HG02840 (cell line): ENCODE results near the gene LEFTY2.
"Not testable (repeated sequence)": the region's sequence is repeated elsewhere in the genome, so short reads cannot be mapped to it uniquely, and the experiment has no call there.

Experiments used
- ATAC-seq: cut with Tn5 transposase; IDR thresholded peaks from one replicate; pipeline ENCODE4 v1.9.1; 2021; ENCODE audit warnings: mild to moderate bottlenecking, moderate library complexity, moderate number of reproducible peaks; ENCODE audit not compliant: unreplicated experiment, low FRiP score

Gene LEFTY2

DNA sequence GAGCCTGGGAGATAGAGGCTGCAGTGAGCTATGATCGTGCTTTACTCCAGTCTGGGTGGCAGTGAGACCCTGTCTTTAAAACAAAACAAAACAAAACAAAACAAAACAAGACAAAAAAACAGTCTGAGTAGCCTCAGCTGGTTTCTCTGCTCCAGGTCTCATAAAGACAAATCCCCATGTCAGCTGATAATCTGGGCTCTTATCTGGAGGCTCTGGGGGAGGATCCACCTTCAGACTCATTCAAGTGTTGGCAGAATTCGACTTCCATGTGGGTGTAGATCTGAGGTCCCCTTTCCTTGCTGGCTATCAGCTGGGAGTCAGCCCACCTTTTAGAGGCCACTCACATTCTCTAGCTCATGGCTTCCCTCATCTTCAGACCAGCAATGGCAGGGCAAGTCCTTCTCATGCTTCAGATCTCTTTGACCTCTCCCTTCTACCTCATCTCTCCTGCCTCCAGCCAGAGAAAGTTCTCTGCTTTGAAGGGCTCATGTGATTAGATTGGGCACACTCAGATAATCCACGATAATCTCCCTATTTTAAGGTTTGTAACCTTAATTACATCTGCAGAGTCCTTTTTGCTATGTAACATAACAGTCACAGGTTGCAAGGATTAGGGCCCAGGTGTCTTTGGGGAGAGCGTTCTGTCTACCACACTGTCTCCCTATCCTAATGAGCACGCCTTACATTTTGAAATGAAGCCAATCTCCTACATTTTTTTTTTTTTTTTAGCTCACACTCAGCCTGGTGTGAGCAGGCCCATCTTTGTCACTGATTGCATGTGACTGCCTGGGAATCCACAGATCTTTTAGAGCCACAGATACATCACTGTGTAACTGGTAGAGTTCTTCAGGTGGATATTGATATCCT is 9.5 kb downstream of the LEFTY2 start:
- ATAC-seq = no peak

DNA sequence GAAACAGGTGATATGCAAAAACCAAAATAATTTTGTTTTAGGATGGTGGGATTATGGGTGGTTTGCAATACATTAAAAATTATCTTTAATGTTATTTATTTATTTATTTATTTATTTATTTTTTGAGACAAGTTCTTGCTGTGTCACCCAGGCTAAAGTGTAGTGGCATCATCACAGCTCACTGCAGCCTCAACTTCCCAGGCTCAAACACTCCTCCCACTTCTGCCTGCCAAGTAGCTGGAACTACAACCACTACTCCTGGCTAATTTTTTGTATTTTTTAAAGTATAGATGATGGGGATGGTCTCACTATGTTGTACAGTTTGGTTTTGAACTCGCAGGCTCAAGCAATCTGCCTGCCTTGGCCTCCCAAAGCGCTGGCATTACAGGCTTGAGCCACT is 10.5 kb downstream of the LEFTY2 start:
- no peak for ATAC-seq

DNA sequence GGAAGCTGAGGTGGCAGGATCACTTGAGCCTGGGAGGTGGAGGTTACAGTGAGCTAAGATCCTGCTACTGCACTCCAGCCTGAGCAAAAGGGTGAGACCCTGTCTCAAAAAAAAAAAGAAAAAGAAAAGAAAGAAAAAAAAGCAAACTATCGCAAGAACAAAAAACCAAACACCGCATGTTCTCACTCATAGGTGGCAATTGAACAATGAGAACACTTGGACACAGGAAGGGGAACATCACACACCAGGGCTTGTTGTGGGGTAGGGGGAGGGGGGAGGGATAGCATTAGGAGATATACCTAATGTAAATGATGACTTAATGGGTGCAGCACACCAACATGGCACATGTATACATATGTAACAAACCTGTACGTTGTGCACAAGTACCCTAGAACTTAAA is 11.6 kb downstream of the LEFTY2 start:
- ATAC-seq = not testable (repeated sequence)

DNA sequence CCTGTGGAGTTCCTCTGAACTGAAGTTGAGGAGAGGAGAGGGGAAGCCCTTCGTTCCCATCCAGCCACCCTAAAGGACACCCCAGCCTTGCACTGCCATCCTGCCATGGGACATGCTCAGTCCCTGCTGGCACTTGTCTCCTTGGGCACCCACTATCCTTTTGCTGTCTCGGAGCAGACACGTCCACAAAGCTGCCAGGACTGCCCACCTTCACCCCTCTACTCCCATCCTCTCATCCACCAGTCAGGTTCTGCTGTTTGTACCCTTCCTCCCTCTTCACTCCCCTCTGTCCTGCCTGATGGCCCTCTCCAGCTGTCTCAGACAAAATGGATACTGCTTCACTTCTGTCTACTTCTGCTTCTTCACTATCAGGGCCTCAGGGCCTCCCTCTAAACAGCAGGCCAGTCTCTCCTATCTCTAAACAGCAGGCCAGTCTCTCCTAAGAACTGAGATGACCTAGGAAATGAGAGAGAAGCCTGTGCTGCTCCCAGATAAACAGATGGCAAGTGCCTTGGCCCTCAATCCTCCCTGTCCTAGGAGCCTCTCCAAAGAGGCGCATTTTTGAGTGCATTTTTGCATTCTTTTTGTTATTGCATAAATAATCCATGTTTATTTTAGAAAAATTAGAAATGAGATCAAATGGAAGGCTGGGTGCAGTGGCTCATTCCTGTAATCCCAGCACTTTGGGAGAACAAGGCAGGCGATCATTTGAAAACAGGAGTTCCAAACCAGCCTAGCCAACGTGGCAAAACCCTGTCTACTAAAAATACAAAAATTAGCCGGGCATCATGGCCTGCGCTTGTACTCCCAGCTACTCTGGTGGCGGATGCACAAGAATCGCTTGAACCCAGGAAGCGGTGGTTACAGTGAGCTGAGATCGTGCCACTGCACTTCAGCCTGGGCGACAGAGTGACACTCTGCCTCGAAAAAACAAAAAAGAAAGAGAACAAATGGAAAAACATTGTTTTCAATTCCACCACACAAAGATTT is 12.5 kb downstream of the LEFTY2 start:
- no peak for ATAC-seq

DNA sequence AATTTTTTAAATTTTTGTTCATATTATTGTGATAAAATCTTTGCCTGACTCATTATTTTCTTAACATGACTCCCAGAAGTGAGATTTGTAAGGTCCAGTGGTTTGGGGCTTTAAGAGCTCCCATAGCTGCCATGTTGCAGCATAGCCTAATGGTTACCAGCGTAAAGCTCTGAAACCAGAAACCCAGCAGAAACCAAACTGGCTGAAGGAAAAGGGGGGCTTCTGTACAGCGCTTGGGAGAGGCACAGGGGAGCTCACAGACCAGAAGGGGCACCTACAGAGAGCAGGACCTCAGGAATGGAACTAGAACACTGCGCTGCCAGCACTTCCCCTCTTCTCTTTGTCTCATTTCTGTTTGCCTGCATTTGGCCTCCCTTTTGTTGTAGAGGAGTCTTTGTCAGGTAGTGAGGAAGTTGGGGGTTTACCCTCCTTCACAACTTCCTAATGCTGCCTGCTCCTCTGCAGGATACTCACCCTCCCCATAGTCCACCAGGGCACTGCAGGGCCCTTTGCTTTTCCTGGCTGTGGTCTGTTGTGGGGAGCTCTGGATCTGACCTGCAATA is 14.4 kb downstream of the LEFTY2 start:
- no peak for ATAC-seq

DNA sequence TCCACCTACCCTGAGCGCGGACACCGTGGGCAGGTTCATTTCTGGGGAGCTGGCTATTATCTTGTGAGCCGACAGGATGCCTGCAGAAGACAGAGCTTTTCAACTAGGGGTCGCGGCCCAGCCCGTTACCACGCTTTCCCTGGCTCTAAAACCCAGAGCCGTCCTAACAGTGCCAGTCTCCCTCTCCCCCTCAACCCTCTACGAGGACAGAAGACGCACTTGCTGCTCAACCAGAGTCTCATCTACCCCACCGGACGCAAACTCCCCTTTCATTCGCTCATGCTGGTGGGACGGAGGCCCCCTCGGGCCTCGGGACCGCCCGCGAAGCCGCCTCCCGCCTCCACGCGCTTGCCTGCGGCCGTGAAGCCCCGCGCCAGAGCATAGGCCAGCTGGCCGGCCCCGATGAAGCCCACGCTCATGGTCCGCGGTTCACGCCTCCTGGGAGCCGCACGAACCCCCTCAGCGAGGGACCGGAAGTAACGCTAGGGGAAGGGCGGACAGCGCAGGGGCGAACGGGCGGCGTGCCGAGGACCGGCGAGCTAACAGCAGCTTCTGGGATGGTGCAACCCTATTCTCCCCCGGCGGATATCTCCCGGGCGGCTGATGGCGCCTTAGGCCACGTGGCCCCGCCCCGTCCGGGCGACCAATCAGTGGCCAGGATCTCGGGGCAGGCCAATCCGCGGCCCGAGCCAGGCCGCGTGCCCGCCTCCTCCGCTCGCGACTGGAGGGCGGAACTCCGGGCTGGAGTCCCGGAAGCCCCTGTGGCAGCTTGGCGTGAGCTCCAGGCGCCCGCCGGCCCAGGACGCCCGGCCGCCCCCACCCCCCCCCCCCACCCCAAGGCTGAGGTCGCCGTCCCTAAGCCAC is 17.1 kb downstream of the LEFTY2 start, which contains the start of gene PYCR2:
PYCR2 (minus strand) TSS at position 559 of the 864 bp plus-strand sequence; CDS start at position 419, 140 bp downstream.
- ATAC-seq = peak; percentile 98

DNA sequence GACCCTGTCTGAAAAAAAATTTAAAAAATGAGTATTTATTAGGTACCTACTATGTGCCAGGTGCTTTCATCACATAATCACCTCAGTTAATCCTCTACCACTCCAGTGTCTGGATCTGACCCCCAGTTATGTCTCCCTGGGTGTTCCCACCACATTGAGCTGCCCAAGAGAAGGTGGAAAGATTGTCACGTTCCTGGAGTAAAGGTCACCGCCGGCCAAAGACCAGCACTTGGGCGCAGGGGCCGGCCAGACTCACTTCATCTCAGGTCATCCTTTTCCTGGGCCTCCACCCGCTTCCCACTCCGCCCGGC is 17.7 kb downstream of the LEFTY2 start:
- no peak for ATAC-seq

DNA sequence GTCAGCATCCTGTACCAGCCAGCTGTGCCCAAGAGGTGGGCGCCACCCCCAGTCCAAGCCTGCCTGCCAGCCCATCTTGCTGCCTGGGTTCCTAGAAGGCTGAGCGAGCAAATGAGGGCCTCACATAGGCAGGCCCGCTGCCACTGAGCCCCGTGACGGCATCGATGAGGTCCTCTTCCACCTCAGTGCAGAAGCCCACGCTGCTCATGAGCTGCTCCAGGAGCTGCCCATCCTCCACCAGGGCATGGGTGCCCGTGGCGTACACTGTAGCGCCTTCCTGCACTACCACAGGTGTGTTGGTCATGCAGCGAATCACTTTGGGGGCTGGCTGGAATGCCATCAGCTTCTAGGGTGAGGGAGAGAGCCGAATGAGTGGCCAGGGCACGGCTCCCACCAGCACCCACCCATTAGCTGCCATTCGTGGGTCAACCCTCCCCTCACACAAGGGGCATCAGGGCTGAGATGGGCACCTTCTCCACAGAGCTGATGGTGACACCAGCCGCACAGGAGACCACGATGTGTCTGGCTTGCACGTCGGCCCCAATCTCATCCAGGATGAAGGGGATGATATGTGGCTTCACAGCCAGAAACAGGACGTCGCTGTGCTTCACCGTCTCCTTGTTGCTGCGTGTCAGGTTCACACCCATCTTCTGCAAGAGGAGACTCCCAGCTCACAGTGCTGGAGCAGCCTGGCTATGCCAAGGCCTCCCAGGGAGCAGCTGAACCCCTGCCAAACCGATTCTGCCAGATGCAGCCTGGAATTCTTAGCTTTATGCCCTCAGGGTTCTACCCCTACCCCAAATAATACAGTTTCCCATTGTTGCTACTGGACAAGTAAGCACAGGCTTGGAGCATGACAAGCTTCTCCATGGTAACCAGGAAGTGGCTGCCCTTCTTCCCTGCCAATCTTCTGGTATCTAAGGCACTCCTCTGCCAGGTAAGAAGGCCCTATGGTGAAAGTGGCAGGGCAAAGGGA is 19.0 kb downstream of the LEFTY2 start:
- ATAC-seq = no peak

DNA sequence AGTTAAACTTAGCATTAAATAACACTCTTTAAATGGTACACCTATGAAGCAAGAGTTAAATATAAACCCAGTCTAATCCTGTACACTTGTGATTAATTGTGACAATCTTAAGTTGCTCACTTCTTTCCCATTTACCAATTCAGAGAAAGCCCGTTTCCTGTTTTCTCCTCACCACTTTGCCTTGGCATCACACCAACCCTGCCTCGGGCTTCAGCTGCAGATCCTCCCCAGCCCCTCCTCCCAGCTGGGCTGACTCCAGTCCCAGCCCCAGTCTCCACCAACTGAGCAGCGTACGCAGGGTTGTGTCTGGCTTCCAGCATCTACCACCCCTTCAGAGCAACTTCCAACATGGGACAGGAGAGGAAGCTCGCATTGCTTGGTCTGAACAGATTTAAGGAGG is 21.1 kb downstream of the LEFTY2 start:
- ATAC-seq = no peak

DNA sequence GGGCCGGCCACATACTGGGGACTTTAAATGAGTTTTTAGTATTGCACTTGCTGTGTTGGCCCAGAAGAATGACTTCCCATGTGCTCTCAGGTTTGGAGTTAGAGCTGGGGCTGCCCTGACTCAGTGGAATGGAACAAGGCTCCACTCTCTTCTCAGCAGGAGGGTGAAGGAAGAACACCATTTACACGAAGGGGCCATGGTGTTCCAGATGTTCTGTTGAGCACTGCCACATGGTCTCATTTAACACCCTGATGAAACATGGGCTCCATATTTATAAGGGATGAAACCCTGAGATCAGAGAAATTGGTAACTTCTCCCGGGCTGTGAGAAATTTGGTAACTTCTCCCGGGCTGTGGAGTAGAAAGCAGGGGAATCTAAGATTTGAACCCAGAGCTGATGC is 22.7 kb downstream of the LEFTY2 start:
- no peak for ATAC-seq

DNA sequence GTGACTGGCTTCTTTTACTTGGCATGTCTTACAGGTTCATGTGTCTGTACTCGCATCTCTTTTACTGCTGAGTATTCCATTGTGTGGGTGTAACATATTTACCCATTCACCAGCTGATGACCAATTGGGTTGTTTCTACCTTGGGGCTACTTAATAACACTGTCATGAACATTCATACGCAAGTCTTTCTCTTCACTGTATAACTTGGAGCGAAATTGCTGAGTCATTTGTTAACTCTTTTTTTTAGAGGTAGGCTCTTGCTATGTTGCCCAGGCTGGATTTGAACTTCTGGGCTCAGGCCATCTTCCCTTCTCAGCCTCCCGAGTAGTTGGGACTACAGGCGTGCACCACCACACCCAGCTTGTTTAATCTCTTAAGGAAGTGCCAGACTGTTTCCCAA is 23.5 kb downstream of the LEFTY2 start:
- no peak for ATAC-seq

DNA sequence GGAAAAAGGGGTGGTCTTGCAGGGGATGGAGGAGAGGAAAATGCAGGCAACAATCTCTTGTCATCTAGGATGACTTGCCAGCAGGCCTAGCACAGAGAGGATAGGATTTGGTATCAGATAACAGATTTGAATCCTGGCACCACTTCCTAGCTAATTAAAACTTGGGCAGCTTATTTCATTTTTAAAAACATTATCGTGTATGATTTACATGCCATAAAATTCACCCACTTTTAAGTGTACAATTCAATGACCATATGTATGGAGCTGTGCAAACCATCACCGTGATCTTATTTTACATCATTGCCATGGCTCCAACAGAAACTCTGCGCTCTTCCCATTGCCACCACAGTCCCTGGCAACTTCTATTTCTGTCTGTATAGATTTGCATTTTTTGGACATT is 23.9 kb downstream of the LEFTY2 start:
- ATAC-seq = no peak

DNA sequence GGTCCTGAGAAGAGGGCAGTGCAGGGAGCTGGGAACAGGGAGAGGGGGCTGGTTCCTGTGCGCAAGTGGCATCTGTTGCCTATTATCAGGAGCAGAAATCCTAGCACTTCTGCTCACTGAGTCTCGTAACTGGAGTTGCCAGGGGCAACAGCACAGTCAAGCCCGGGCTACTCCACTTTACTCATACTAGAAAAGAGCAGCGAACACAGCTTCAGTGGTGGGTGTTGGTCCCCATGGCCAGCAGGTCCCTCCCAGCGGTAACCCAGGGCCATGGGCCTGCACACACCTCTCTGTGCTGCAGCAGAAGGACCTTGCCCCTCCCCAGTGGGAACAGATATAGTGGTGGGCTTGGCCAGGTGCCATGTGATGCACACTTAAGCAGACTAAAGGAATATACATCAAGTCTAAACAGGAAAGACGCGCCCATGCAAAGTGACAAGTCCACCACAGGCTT is 25.5 kb downstream of the LEFTY2 start:
- ATAC-seq = no peak

DNA sequence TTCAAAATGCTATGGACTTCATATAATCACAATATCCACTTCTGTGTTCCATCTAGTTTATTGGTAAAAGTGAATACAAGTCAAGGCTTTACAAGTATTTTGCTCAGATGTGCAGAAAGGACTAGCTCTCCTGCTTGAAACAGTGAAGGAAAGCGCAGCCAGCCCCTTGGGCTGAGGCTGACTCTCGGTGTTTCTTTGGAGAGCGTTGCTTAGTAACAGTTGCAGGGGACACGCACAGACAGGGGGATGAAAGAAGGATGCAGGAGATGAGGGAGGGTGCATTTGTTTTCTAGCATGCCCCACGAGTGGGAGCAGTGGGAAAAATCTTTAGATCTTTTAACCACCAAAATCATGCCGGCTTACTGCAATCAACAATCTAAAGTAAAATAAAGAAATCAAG is 26.1 kb downstream of the LEFTY2 start:
- no peak for ATAC-seq

DNA sequence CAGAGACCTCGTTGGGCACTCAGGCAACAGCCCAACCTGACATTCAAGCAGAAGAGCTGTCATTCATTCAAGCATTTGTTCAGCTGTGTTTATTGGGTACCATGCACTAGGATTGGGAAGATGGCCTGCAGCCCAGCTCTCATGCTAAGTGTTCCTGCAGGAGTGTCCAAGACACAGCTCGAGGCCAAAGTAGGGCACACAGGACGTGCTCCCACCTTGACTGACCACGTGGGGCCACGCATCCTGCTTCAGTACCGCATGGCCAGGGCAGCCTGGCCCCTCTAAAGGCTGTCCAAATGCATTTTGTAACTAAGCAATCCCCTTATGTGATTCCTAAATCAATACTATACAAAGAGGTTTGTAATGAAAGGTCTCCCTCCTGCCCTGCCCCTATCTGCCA is 26.6 kb downstream of the LEFTY2 start:
- ATAC-seq = no peak

DNA sequence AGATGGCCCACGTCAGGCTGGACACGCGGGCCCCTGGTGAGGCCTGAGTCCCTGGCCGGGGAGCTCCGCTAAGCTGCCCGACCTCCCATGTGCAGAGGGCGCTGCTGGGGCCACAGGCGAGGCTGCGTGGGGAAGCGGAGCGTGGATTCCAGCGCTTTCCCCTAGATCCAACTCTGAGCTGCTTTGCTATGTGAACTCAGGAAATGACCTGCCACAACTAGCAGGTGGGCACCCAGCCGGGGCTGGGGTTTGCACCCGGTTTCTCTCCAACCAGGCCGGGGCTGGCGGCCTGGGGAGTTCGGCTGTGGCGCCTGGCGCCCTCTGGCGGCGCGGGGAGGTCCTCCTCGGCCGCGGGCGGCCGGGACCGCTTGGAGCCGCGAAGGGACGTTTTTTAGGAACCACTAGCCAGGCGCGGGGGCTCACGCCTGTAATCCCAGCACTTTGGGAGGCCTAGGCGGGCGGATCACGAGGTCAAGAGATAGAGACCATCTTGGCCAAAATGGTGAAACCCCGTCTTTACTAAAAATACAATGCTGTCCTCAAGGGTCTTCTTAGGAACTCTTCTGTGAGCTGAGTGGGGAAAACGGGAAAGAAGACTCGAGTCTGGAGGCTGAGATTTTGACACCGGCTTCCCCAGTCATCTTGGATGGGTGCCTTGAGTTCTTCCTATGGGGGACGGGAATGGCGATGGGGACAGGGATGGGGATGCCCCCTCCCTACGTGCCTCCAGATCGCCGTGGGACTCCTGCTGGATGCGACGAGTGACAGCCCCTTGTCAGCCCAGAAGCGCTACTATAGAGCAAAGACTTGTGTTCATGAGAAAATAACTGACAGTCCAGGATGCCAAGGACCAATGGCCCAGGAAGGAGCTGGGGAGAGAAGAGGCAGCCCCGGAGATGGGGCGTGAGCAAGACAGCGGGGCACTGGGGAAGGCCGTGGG is 29.6 kb downstream of the LEFTY2 start:
- ATAC-seq = no peak

DNA sequence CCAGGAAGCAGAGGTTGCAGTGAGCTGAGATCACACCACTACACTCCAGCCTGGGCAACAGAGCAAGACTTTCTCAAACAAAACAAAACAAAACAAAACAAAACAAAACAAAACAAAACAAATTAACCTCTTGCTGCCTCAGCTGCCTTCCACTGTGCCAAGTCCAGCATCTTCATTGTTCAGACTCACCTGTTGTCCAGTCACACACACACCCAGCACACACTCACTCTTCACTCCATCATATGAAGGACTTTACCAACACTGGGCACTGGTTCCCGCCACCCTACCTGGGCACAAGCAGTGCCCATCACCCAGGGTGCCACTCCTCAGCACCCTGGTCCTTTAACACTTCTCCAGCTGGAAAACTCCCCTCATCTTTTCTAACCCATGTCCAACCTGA is 31.5 kb downstream of the LEFTY2 start:
- no peak for ATAC-seq

DNA sequence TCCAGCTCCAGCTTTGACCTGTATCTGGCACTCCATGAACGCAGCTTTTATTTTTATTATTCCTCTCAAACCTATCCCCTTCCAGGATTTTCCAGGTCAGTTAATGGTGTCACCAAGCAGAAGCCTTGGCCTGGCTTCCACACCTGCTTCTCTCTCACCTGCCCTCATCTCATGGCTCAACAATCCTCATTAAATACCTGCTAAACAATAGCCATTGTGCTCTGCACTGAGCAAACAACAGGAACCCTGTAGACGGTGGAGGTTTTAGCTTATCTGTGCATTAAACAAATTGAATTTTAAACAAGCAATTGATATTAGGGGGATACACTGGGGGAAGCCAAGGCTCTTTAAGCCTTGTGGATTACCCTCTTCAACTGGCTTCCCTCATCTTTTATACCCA is 32.2 kb downstream of the LEFTY2 start:
- ATAC-seq = no peak
